ENCODE data around the gene ENTR1.

ENTR1 gene

GRCh38 chr9:136379891-136380290, 30.5 kb downstream of the ENTR1 start:
- in situ Hi-C loops (cut with MboI; ENCODE audit: low sequenced_read_pairs), result no loop called here

GRCh38 chr9:136379401-136379800, 31.0 kb downstream of the ENTR1 start:
- in situ Hi-C loops (cut with MboI; ENCODE audit: low sequenced_read_pairs), result no loop called here

GRCh38 chr9:136379003-136379287, 31.5 kb downstream of the ENTR1 start:
- in situ Hi-C loops (cut with MboI; ENCODE audit: low sequenced_read_pairs), result no loop called here

- in situ Hi-C loops (cut with MboI; ENCODE audit: low sequenced_read_pairs), result no loop called here
Observed at GRCh38 chr9:136378170-136379002, 32.0 kb downstream of the ENTR1 start.

GRCh38 chr9:136377341-136378169, 32.9 kb downstream of the ENTR1 start:
- in situ Hi-C loops (cut with MboI; ENCODE audit: low sequenced_read_pairs), result no loop called here

- in situ Hi-C loops (cut with MboI; ENCODE audit: low sequenced_read_pairs), result no loop called here
Observed at GRCh38 chr9:136376457-136376856, 34.0 kb downstream of the ENTR1 start.

GRCh38 chr9:136375096-136375495, 35.3 kb downstream of the ENTR1 start:
- in situ Hi-C loops (cut with MboI; ENCODE audit: low sequenced_read_pairs), result no loop called here

- in situ Hi-C loops (cut with MboI; ENCODE audit: low sequenced_read_pairs), result no loop called here
Observed at GRCh38 chr9:136374183-136374575, 36.2 kb downstream of the ENTR1 start.

- in situ Hi-C loops (cut with MboI; ENCODE audit: low sequenced_read_pairs), result no loop called here
Observed at GRCh38 chr9:136373300-136374182, 36.9 kb downstream of the ENTR1 start, which contains the start of gene CARD9. Gene CARD9, minus strand, starts transcription at chr9:136373669. Its CDS starts 1,591 bp downstream, at chr9:136372078.

GRCh38 chr9:136372561-136373299, 37.7 kb downstream of the ENTR1 start:
- in situ Hi-C loops (cut with MboI; ENCODE audit: low sequenced_read_pairs), result no loop called here

GRCh38 chr9:136372006-136372405, 38.4 kb downstream of the ENTR1 start:
- in situ Hi-C loops (cut with MboI; ENCODE audit: low sequenced_read_pairs), result no loop called here

- in situ Hi-C loops (cut with MboI; ENCODE audit: low sequenced_read_pairs), result no loop called here
Observed at GRCh38 chr9:136371533-136371880, 38.9 kb downstream of the ENTR1 start.

GRCh38 chr9:136370687-136371532, 39.5 kb downstream of the ENTR1 start:
- in situ Hi-C loops (cut with MboI; ENCODE audit: low sequenced_read_pairs), result no loop called here

- in situ Hi-C loops (cut with MboI; ENCODE audit: low sequenced_read_pairs), result no loop called here
Observed at GRCh38 chr9:136370037-136370436, 40.4 kb downstream of the ENTR1 start.

- in situ Hi-C loops (cut with MboI; ENCODE audit: low sequenced_read_pairs), result no loop called here
Observed at GRCh38 chr9:136368190-136368589, 42.2 kb downstream of the ENTR1 start.

GRCh38 chr9:136367296-136368145, 42.9 kb downstream of the ENTR1 start:
- in situ Hi-C loops (cut with MboI; ENCODE audit: low sequenced_read_pairs), result no loop called here

- in situ Hi-C loops (cut with MboI; ENCODE audit: low sequenced_read_pairs), result no loop called here
Observed at GRCh38 chr9:136366826-136367225, 43.6 kb downstream of the ENTR1 start.

- in situ Hi-C loops (cut with MboI; ENCODE audit: low sequenced_read_pairs), result no loop called here
Observed at GRCh38 chr9:136365775-136366222, 44.6 kb downstream of the ENTR1 start.

Measured in HL-60/S4 treated with retinoic acid at 250 ng/mL for 4 days and 3 days (cell line).